H9 (cell line): ENCODE results near the gene TNFRSF4. TPM values are rescaled to one million over a fixed set of nuclear protein-coding genes. Genes with fewer than 3 reads are reported as not detected.

ENCODE experiments used
- DNase-seq: peaks from one replicate; pipeline ENCODE4 v3.0.0-alpha.2; 2017
- H2AFZ ChIP-seq: one replicate; pipeline ENCODE4 v1.6.1; 2013; ENCODE audit warnings: mild to moderate bottlenecking, low read length, control low read depth, moderate library complexity
- H2AK5ac ChIP-seq: 2 replicates; pipeline ENCODE4 v1.6.1; 2013; ENCODE audit warnings: low read length, control low read depth, mixed read lengths; ENCODE audit not compliant: insufficient read length
- H2BK120ac ChIP-seq: one replicate; pipeline ENCODE4 v1.6.1; 2013; ENCODE audit warnings: low read depth, mild to moderate bottlenecking, low read length, control low read depth, inconsistent platforms; ENCODE audit not compliant: poor library complexity, severe bottlenecking
- H2BK12ac ChIP-seq: 2 replicates; pipeline ENCODE4 v1.6.1; 2013; ENCODE audit warnings: low read length, control low read depth, mixed read lengths, low read depth; ENCODE audit not compliant: insufficient read length
- H2BK15ac ChIP-seq: 2 replicates; pipeline ENCODE4 v1.6.1; 2013; ENCODE audit warnings: low read depth, low read length, control low read depth
- H2BK20ac ChIP-seq: one replicate; pipeline ENCODE4 v1.6.1; 2013; ENCODE audit warnings: low read depth, mild to moderate bottlenecking, low read length, control low read depth, inconsistent platforms; ENCODE audit not compliant: poor library complexity, severe bottlenecking
- H2BK5ac ChIP-seq: 2 replicates; pipeline ENCODE4 v1.6.1; 2013; ENCODE audit warnings: low read length, control low read depth, mixed read lengths; ENCODE audit not compliant: insufficient read length
- H3K14ac ChIP-seq: 2 replicates; pipeline ENCODE4 v1.6.1; 2013; ENCODE audit warnings: low read length, control low read depth; ENCODE audit not compliant: insufficient read depth
- H3K18ac ChIP-seq: 2 replicates; pipeline ENCODE4 v1.6.1; 2013; ENCODE audit warnings: low read depth, mild to moderate bottlenecking, mixed read lengths, low read length, control low read depth; ENCODE audit not compliant: insufficient read length
- H3K23ac ChIP-seq: 2 replicates; pipeline ENCODE4 v1.6.1; 2013; ENCODE audit warnings: low read length, control low read depth, mixed read lengths, low read depth; ENCODE audit not compliant: insufficient read length
- H3K23me2 ChIP-seq: 2 replicates; pipeline ENCODE4 v1.6.1; 2013; ENCODE audit warnings: low read depth, mild to moderate bottlenecking, mixed read lengths, low read length, control low read depth; ENCODE audit not compliant: insufficient read length, poor library complexity, severe bottlenecking
- H3K27ac ChIP-seq: 2 replicates; pipeline ENCODE4 v1.5.1; 2013; ENCODE audit warnings: low read length, control low read depth, mixed read lengths, low read depth; ENCODE audit not compliant: insufficient read length
- H3K27me3 ChIP-seq: 2 replicates; pipeline ENCODE4 v1.6.1; 2013; ENCODE audit warnings: low read length, control low read depth, inconsistent platforms; ENCODE audit not compliant: insufficient read depth
- H3K4ac ChIP-seq: 2 replicates; pipeline ENCODE4 v1.6.1; 2013; ENCODE audit warnings: low read depth, mild to moderate bottlenecking, control low read depth, inconsistent platforms, low read length, moderate library complexity
- H3K4me1 ChIP-seq: 2 replicates; pipeline ENCODE4 v1.6.1; 2013; ENCODE audit warnings: low read length, control low read depth, inconsistent platforms; ENCODE audit not compliant: insufficient read depth
- H3K4me2 ChIP-seq: 2 replicates; pipeline ENCODE4 v1.6.1; 2013; ENCODE audit warnings: low read length, control low read depth, mixed read lengths; ENCODE audit not compliant: insufficient read length, insufficient read depth
- H3K56ac ChIP-seq: 2 replicates; pipeline ENCODE4 v1.6.1; 2013; ENCODE audit warnings: low read depth, mild to moderate bottlenecking, mixed read lengths, low read length, control low read depth; ENCODE audit not compliant: insufficient read length
- H3K79me1 ChIP-seq: 2 replicates; pipeline ENCODE4 v1.6.1; 2013; ENCODE audit warnings: low read depth, mild to moderate bottlenecking, moderate library complexity, low read length, control low read depth, inconsistent platforms; ENCODE audit not compliant: insufficient read depth, poor library complexity, severe bottlenecking
- H3K79me2 ChIP-seq: 2 replicates; pipeline ENCODE4 v1.6.1; 2013; ENCODE audit warnings: low read length, control low read depth, inconsistent platforms; ENCODE audit not compliant: insufficient read depth
- H3K9ac ChIP-seq: 2 replicates; pipeline ENCODE4 v1.6.1; 2013; ENCODE audit warnings: low read length, control low read depth, mixed read lengths; ENCODE audit not compliant: insufficient read length; ENCODE audit errors: extremely low read depth
- H3K9me3 ChIP-seq: one replicate; pipeline ENCODE4 v1.6.1; 2013; ENCODE audit warnings: low read depth, low read length, inconsistent platforms; ENCODE audit not compliant: control insufficient read depth
- H3T11ph ChIP-seq: one replicate; pipeline ENCODE4 v1.6.1; 2013; ENCODE audit warnings: mild to moderate bottlenecking, low read length, control low read depth, inconsistent platforms
- H4K20me1 ChIP-seq: one replicate; pipeline ENCODE4 v1.6.1; 2013; ENCODE audit not compliant: control insufficient read depth, insufficient read length, insufficient read depth
- H4K5ac ChIP-seq: 2 replicates; pipeline ENCODE4 v1.6.1; 2013; ENCODE audit warnings: low read depth, mild to moderate bottlenecking, mixed read lengths, low read length, control low read depth; ENCODE audit not compliant: insufficient read length
- H4K8ac ChIP-seq: replicated peaks from 2 replicates; pipeline ENCODE4 v1.6.1; 2013; ENCODE audit warnings: low read length, control low read depth, mixed read lengths, low read depth; ENCODE audit not compliant: insufficient read length
- H4K91ac ChIP-seq: 2 replicates; pipeline ENCODE4 v1.6.1; 2013; ENCODE audit warnings: low read depth, mild to moderate bottlenecking, moderate library complexity, mixed read lengths, low read length, control low read depth; ENCODE audit not compliant: insufficient read length
- H3K27ac Mint-ChIP-seq, 3 experiments: 2 replicates in 2 of 3; 3 replicates in 1 of 3; pipeline ENCODE4 v1.8.0; 2020 to 2021; ENCODE audit warnings: mixed read lengths in 3 of 3, mild to moderate bottlenecking in 1 of 3, moderate library complexity in 1 of 3
- H3K27me3 Mint-ChIP-seq: 2 replicates; pipeline ENCODE4 v1.8.0; 2021; ENCODE audit warnings: low read depth, mild to moderate bottlenecking, moderate library complexity, mixed read lengths
- H3K36me3 Mint-ChIP-seq, 3 experiments: 2 replicates in 2 of 3; 3 replicates in 1 of 3; pipeline ENCODE4 v1.8.0; 2020 to 2021; ENCODE audit warnings: low read depth in 3 of 3, mixed read lengths in 3 of 3; ENCODE audit not compliant: insufficient read depth in 1 of 3
- H3K4me1 Mint-ChIP-seq, 2 experiments: 2 replicates each; pipeline ENCODE4 v1.8.0; 2020; ENCODE audit warnings: mixed read lengths in 2 of 2
- H3K4me3 Mint-ChIP-seq, 2 experiments: 2 replicates in 1 of 2; 3 replicates in 1 of 2; pipeline ENCODE4 v1.8.0; 2020 to 2021; ENCODE audit warnings: mild to moderate bottlenecking in 2 of 2, mixed read lengths in 2 of 2, moderate library complexity in 1 of 2
- H3K9me3 Mint-ChIP-seq, 2 experiments: 2 replicates in 1 of 2; 3 replicates in 1 of 2; pipeline ENCODE4 v1.8.0; 2020; ENCODE audit warnings: mild to moderate bottlenecking in 2 of 2, mixed read lengths in 2 of 2, moderate library complexity in 1 of 2
- CTCF ChIP-seq: fragments of 200-600 bp; sonication (generic); conservative IDR thresholded peaks from 3 replicates; pipeline ENCODE4 v1.8.0; 2021; ENCODE audit warnings: antibody characterized with exemption, mild to moderate bottlenecking
- WGBS: extraction: QIAGEN DNeasy Blood & Tissue Kit; methylation state at CpG from one replicate; pipeline ENCODE4 v1.1.7; 2013; ENCODE audit warnings: missing lambda C conversion rate, low lambda C conversion rate, mixed read lengths; ENCODE audit not compliant: insufficient read length; ENCODE audit errors: extremely low coverage; 5-methylcytosine and 5-hydroxymethylcytosine counted together
- total RNA-seq: library from RNA; stranded (reverse); gene quantifications from 2 replicates; pipeline ENCODE4 v1.2.1, GENCODE V29; 2021

The TNFRSF4 gene
- total RNA-seq, 1 experiment from 2014 or later = 0.24 TPM

- H3K36me3 Mint-ChIP-seq = peaks cover 0 to 3% (median 0%) of the 10 kb centered on the region in 3 experiments; a peak in 3 of 7 replicates
- no peak overlapping the region for H3K56ac ChIP-seq
- no peak overlapping the region for H4K8ac ChIP-seq
- H3K27me3 Mint-ChIP-seq = peaks cover 3% of the 10 kb centered on the region
- no peak overlapping the region for H4K91ac ChIP-seq
- no peaks in the 10 kb centered on the region for H3K79me2 ChIP-seq
- no peak overlapping the region for H2BK15ac ChIP-seq
- H2AK5ac ChIP-seq = no peak overlapping the region
- H2BK12ac ChIP-seq = no peak overlapping the region
- WGBS = no CpG with 5 or more reads among the region's 73 CpGs
- TF ChIP-seq CTCF = no peak
- no peaks in the 10 kb centered on the region for H3K9me3 Mint-ChIP-seq
- no peak overlapping the region for H2BK20ac ChIP-seq
- H2BK120ac ChIP-seq = no peak overlapping the region
- no peaks in the 10 kb centered on the region for H4K20me1 ChIP-seq
- no peaks in the 10 kb centered on the region for H3K4me1 ChIP-seq
- no peak overlapping the region for H2AFZ ChIP-seq
- no peak overlapping the region for H2BK5ac ChIP-seq
- H3K23ac ChIP-seq = no peak overlapping the region
- H4K5ac ChIP-seq = no peak overlapping the region
- peaks cover 3% of the 10 kb centered on the region for H3K23me2 ChIP-seq
- peak overlapping the region; percentile 70 for H3K14ac ChIP-seq
- H3K27me3 ChIP-seq = no peaks in the 10 kb centered on the region
- H3T11ph ChIP-seq = no peak overlapping the region
- no peak overlapping the region for H3K27ac ChIP-seq
- peak; percentile 90 for DNase-seq
- no peaks in the 10 kb centered on the region for H3K9me3 ChIP-seq
- H3K9ac ChIP-seq = no peak overlapping the region
- no peak overlapping the region for H3K4ac ChIP-seq
- H3K79me1 ChIP-seq = no peaks in the 10 kb centered on the region
- H3K4me3 Mint-ChIP-seq = peak overlapping the region in 1 of 2 experiments; percentile 74; a peak in 2 of 5 replicates
- peak overlapping the region in 1 of 3 experiments; percentile 85; a peak in 1 of 7 replicates for H3K27ac Mint-ChIP-seq
- H3K4me2 ChIP-seq = no peak overlapping the region
- H3K4me1 Mint-ChIP-seq = peaks cover 15 to 28% of the 10 kb centered on the region in 2 experiments
- peak overlapping the region; percentile 30 for H3K18ac ChIP-seq
Observed at GRCh38 chr1:1162597-1163537, 51.1 kb downstream of the TNFRSF4 start.
